Body of pancreas (tissue), 4 donors: ENCODE measurements around the gene RGL3. TPM values are rescaled to one million over a fixed set of nuclear protein-coding genes. Genes with fewer than 3 reads are reported as not detected.
"Not testable (repeated sequence)": the region's sequence is repeated elsewhere in the genome, so short reads cannot be mapped to it uniquely, and the experiment has no call there.

Experiments
- ATAC-seq: fragments of 150-250 bp; one replicate; pipeline ENCODE4 v1.9.1; 2016
- DNase-seq, 4 donors: peaks; one replicate each; pipeline ENCODE4 v3.0.0-alpha.2; 2019
- H3K27ac ChIP-seq, 4 donors: fragments of 200-600 bp; sonication (generic); 1 replicate in 3 of 4; 2 replicates in 1 of 4; pipeline versions ENCODE4 v1.5.1 to v1.6.1; 2016 to 2019; ENCODE audit warnings: mild to moderate bottlenecking in 1 of 4, mixed read lengths in 1 of 4, moderate library complexity in 1 of 4
- H3K27me3 ChIP-seq, 2 donors: fragments of 200-600 bp; sonication (generic); one replicate each; pipeline ENCODE4 v1.6.0; 2016; ENCODE audit warnings: mild to moderate bottlenecking in 1 of 2
- H3K36me3 ChIP-seq, 2 donors: fragments of 200-600 bp; sonication (generic); replicated peaks in 1 of 2; 2 replicates each; pipeline ENCODE4 v1.5.1; 2016; ENCODE audit warnings: low read depth in 2 of 2; ENCODE audit not compliant: insufficient read depth in 1 of 2
- H3K4me1 ChIP-seq: fragments of 200-600 bp; sonication (generic); one replicate; pipeline ENCODE4 v1.6.0; 2016
- H3K4me3 ChIP-seq, 2 donors: fragments of 200-600 bp; sonication (generic); 1 replicate in 1 of 2; 2 replicates in 1 of 2; pipeline ENCODE4 v1.5.1; 2016 to 2019
- H3K9me3 ChIP-seq, 3 donors: fragments of 200-600 bp; sonication (generic); 1 replicate in 2 of 3; 2 replicates in 1 of 3; pipeline ENCODE4 v1.5.1; 2016
- CTCF ChIP-seq, 7 experiments: fragments of 450-650 bp in 4 of 7; fragments of 200-600 bp in 3 of 7; sonication (generic) in 3 of 7; IDR thresholded peaks; one replicate each; pipeline ENCODE4 v1.5.1; 2016 to 2019; ENCODE audit warnings: antibody characterized with exemption in 7 of 7
- POLR2A ChIP-seq, 3 donors: fragments of 450-650 bp; IDR thresholded peaks; one replicate each; pipeline ENCODE4 v1.6.1; 2016; ENCODE audit warnings: antibody characterized with exemption in 3 of 3, mild to moderate bottlenecking in 2 of 3
- WGBS, 2 donors: methylation state at CpG; one replicate each; pipeline ENCODE4 v1.1.5; 2017; 5-methylcytosine and 5-hydroxymethylcytosine counted together
- intact Hi-C: fragments of 100-400 bp; cut with DNase I; formaldehyde crosslinking; loops from one replicate; pipeline ENCODE4 v1.15.1; 2023
- total RNA-seq, 2 donors: library from RNA; depleted of rRNA; stranded (reverse); fragments of >200 nt; gene quantifications; one replicate each; pipeline ENCODE4 v1.1.0, GENCODE V29; 2016

Gene RGL3
- total RNA-seq, 2 donors from 2014 or later = 35.0 to 56.0 TPM

- H3K9me3 ChIP-seq = no peaks in the 10 kb centered on the region
- WGBS, 2 donors = 71 to 92% methylated on average over 2 to 12 of the region's 12 CpGs
- intact Hi-C loops = no loop called here
- no peaks in the 10 kb centered on the region for H3K36me3 ChIP-seq
- H3K27ac ChIP-seq = no peak overlapping the region
- no peaks in the 10 kb centered on the region for H3K27me3 ChIP-seq
- TF ChIP-seq CTCF (IDR thresholded peaks at IDR 0.05) (no peak), POLR2A (IDR thresholded peaks at IDR 0.05) (no peak)
- ATAC-seq = no peak
- no peak for DNase-seq
- H3K4me1 ChIP-seq = no peaks in the 10 kb centered on the region
- H3K4me3 ChIP-seq = no peak overlapping the region
These were observed 44.3 kb upstream of the RGL3 start for GRCh38 chr19:11463391-11463790.

- no peak for DNase-seq
- intact Hi-C loops = no loop called here
- 39 to 71% methylated on average over 2 of the region's 2 CpGs for WGBS, 2 donors
- Histone ChIP-seq H3K4me3 (no peak overlapping the region), H3K36me3 (no peaks in the 10 kb centered on the region), H3K27me3 (no peaks in the 10 kb centered on the region), H3K9me3 (no peaks in the 10 kb centered on the region), H3K4me1 (no peaks in the 10 kb centered on the region), H3K27ac (no peak overlapping the region)
- TF ChIP-seq CTCF (IDR thresholded peaks at IDR 0.05) = no peak
- TF ChIP-seq POLR2A (IDR thresholded peaks at IDR 0.05) = no peak
- ATAC-seq = no peak
These were observed 42.3 kb upstream of the RGL3 start for GRCh38 chr19:11461453-11461852.

DNA sequence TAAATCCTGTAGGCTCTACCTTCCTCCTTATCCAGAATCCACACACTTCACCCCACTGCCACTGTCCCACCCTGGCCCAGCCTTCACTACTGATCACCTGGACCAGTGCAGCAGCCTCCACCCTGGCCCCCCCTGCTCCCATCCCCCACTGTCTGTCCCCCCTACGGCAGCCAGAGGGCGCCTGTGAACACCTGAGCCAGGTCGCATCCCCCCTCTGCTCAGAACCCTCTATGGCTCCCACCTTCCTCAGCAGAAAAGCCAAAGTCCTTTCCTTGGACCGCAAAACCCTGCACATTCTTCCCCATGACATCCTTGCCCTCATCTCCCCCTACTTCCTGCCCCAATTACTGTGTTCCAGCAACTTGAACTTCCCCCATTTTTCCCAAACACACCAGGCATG, 41.1 kb upstream of the RGL3 start:
- TF ChIP-seq CTCF (IDR thresholded peaks at IDR 0.05) (no peak), POLR2A (IDR thresholded peaks at IDR 0.05) (no peak)
- H3K4me3 ChIP-seq = no peak overlapping the region
- WGBS, 2 donors = 43 to 52% methylated on average over 4 of the region's 4 CpGs
- no peak overlapping the region for H3K27ac ChIP-seq
- DNase-seq = no peak
- no peaks in the 10 kb centered on the region for H3K9me3 ChIP-seq
- no peaks in the 10 kb centered on the region for H3K36me3 ChIP-seq
- ATAC-seq = no peak
- H3K27me3 ChIP-seq = no peaks in the 10 kb centered on the region
- intact Hi-C loops = no loop called here
- H3K4me1 ChIP-seq = no peaks in the 10 kb centered on the region

GRCh38 chr19:11458912-11459311, 39.8 kb upstream of the RGL3 start:
- intact Hi-C loops = loop anchor here (10.0 kb wide), 1 partner anchor 444 kb away; no protein-coding TSS in a partner anchor
- H3K27me3 ChIP-seq = not testable (repeated sequence)
- WGBS, 2 donors = 69 to 72% methylated on average over 11 of the region's 11 CpGs

DNA sequence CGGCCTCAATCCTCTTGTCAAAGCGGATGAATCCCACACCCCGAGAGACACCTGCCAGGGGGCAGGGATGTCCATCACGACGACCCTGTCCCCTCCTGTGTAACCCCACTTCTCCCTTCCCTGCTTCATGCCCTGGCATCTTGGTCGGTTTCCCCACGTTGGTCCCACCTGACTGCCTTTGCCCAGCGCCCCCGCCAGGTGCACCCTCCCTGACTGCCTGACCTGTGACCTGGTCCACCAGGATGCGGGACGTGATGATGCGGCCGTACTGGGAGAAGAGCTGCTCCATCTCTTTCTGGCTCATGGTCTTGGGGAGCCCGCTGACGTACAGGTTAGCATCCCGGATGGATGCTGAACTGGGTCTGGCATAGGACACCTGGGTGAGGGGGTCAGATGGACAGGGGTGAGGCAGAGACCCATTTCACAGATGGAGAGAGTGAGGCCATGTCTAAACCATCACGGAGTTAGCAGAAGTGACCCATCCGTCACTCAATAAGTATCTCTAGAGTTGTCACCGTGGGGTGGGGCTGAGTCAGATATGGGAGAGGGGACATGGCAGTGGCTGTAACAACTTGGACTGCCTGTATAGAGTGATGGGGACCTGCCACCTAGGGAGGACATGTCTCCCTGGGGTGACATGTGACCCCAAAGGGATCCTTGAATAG, 39.3 kb upstream of the RGL3 start:
- intact Hi-C loops = loop anchor here (10.0 kb wide), 1 partner anchor 444 kb away; no protein-coding TSS in a partner anchor
- Histone ChIP-seq H3K9me3 (no peaks in the 10 kb centered on the region), H3K27ac (no peak overlapping the region), H3K36me3 (no peaks in the 10 kb centered on the region), H3K4me3 (no peak overlapping the region), H3K27me3 (no peaks in the 10 kb centered on the region), H3K4me1 (no peaks in the 10 kb centered on the region)
- TF ChIP-seq POLR2A (IDR thresholded peaks at IDR 0.05) (no peak), CTCF (IDR thresholded peaks at IDR 0.05) (no peak)
- 73 to 74% methylated on average over 5 to 19 of the region's 19 CpGs for WGBS, 2 donors
- ATAC-seq = no peak
- no peak for DNase-seq

More at GRCh38 chr19:11458912-11459311, 39.8 kb upstream of the RGL3 start:
- ATAC-seq, H3K27ac ChIP-seq, H3K9me3 ChIP-seq, H3K36me3 ChIP-seq, H3K4me3 ChIP-seq, H3K4me1 ChIP-seq, DNase-seq: not testable (repeated sequence)
